Stimulated activated CD4-positive, alpha-beta T cell treated with anti-CD3 and anti-CD28 coated beads, Interleukin-1b, Interleukin-23, amount 100 ng/mL, for 1 hour (primary cell): ENCODE measurements around the gene STXBP5L.
"Not testable (repeated sequence)": the region's sequence is repeated elsewhere in the genome, so short reads cannot be mapped to it uniquely, and the experiment has no call there.

Source experiments
- DNase-seq, 2 donors: peaks; one replicate each; pipeline ENCODE4 v3.0.0-alpha.2; 2020; ENCODE audit warnings: low read depth in 2 of 2

The STXBP5L gene

GRCh38 chr3:121018917-121019321 is 110.9 kb downstream of the STXBP5L start:
- DNase-seq: no peak

- no peak for DNase-seq
Observed at GRCh38 chr3:121063628-121064027, 155.6 kb downstream of the STXBP5L start.

- DNase-seq: no peak
Observed at GRCh38 chr3:121064121-121064520, 156.1 kb downstream of the STXBP5L start.

GRCh38 chr3:121072133-121072532 is 164.1 kb downstream of the STXBP5L start:
- no peak for DNase-seq

- DNase-seq: no peak
Observed at GRCh38 chr3:121073011-121073410, 165.0 kb downstream of the STXBP5L start.

- DNase-seq: no peak
Observed at GRCh38 chr3:121075191-121075590, 167.2 kb downstream of the STXBP5L start.

- DNase-seq: not testable (repeated sequence)
Observed at GRCh38 chr3:121078378-121079101, 170.5 kb downstream of the STXBP5L start.

GRCh38 chr3:121096953-121097352 is 188.9 kb downstream of the STXBP5L start:
- no peak for DNase-seq

GRCh38 chr3:121111086-121111485 is 203.1 kb downstream of the STXBP5L start:
- DNase-seq: not testable (repeated sequence)

GRCh38 chr3:121111914-121112612 is 204.1 kb downstream of the STXBP5L start:
- no peak for DNase-seq

- no peak for DNase-seq
Observed at GRCh38 chr3:121126033-121126706, 218.2 kb downstream of the STXBP5L start.

GRCh38 chr3:121126707-121127035 is 218.7 kb downstream of the STXBP5L start:
- DNase-seq: no peak

- no peak for DNase-seq
Observed at GRCh38 chr3:121152573-121152972, 244.6 kb downstream of the STXBP5L start.

GRCh38 chr3:121153851-121154250 is 245.8 kb downstream of the STXBP5L start:
- no peak for DNase-seq

GRCh38 chr3:121155028-121155427 is 247.0 kb downstream of the STXBP5L start:
- no peak for DNase-seq

GRCh38 chr3:121165397-121165837 is 257.4 kb downstream of the STXBP5L start:
- no peak for DNase-seq

- no peak for DNase-seq
Observed at GRCh38 chr3:121167374-121168139, 259.6 kb downstream of the STXBP5L start.

GRCh38 chr3:121175083-121175482 is 267.1 kb downstream of the STXBP5L start:
- DNase-seq: no peak

GRCh38 chr3:121190626-121191025 is 282.6 kb downstream of the STXBP5L start:
- DNase-seq: not testable (repeated sequence)

GRCh38 chr3:121202573-121202972 is 294.6 kb downstream of the STXBP5L start:
- DNase-seq: no peak

- DNase-seq: no peak
Observed at GRCh38 chr3:121223116-121223515, 315.1 kb downstream of the STXBP5L start.

- no peak for DNase-seq
Observed at GRCh38 chr3:121228971-121229370, 321.0 kb downstream of the STXBP5L start.
